Cardiac muscle cell (in vitro differentiated cells and primary cell): ENCODE results near the gene ATP11A. TPM values are rescaled to one million over a fixed set of nuclear protein-coding genes. Genes with fewer than 3 reads are reported as not detected.
"Not testable (repeated sequence)": the region's sequence is repeated elsewhere in the genome, so short reads cannot be mapped to it uniquely, and the experiment has no call there.

Experiments used
- DNase-seq, 2 donors: peaks; one replicate each; pipeline versions ENCODE4 v3.0.0 to v3.0.0-alpha.2; 2010 to 2017; ENCODE audit warnings: low read depth in 1 of 2, low spot score in 1 of 2
- H3K27ac ChIP-seq: fragments of 200-600 bp; sonication (generic); 2 replicates; pipeline ENCODE4 v1.5.1; 2016
- H3K27me3 ChIP-seq: fragments of 200-600 bp; sonication (generic); 2 replicates; pipeline ENCODE4 v1.6.0; 2016; ENCODE audit warnings: control low read depth
- H3K36me3 ChIP-seq: fragments of 200-600 bp; sonication (generic); 2 replicates; pipeline ENCODE4 v1.5.1; 2016; ENCODE audit warnings: control low read depth
- H3K4me1 ChIP-seq: fragments of 200-600 bp; sonication (generic); 2 replicates; pipeline ENCODE4 v1.8.1; 2017; ENCODE audit warnings: low read depth, mild to moderate bottlenecking, mixed run types
- H3K4me3 ChIP-seq: fragments of 200-600 bp; sonication (generic); 2 replicates; pipeline ENCODE4 v1.5.1; 2016; ENCODE audit warnings: mild to moderate bottlenecking
- H3K9me3 ChIP-seq: fragments of 200-600 bp; sonication (generic); 2 replicates; pipeline ENCODE4 v1.5.1; 2017; ENCODE audit warnings: low read depth, mild to moderate bottlenecking, control low read depth
- polyA plus RNA-seq: library from polyadenylated mRNA; unstranded; fragments of >200 nt; fragmentation: Nextera tagmentation; extraction: Ambion mirVana; gene quantifications from 2 replicates; pipeline ENCODE4 v1.2.1, GENCODE V29; 2016
- total RNA-seq: library from RNA; depleted of rRNA; stranded (reverse); fragments of >200 nt; gene quantifications from 2 replicates; pipeline ENCODE4 v1.2.3, GENCODE V29; 2016
- TF ChIP-seq, protein P1 (sequence below): IDR thresholded peaks from 2 replicates; pipeline ENCODE4 v1.5.1; 2012; ENCODE audit warnings: low read depth, mild to moderate bottlenecking, low read length

The ATP11A gene
- total and polyA plus RNA-seq, 2 experiments from 2014 or later = 38.0 to 42.9 TPM

DNA sequence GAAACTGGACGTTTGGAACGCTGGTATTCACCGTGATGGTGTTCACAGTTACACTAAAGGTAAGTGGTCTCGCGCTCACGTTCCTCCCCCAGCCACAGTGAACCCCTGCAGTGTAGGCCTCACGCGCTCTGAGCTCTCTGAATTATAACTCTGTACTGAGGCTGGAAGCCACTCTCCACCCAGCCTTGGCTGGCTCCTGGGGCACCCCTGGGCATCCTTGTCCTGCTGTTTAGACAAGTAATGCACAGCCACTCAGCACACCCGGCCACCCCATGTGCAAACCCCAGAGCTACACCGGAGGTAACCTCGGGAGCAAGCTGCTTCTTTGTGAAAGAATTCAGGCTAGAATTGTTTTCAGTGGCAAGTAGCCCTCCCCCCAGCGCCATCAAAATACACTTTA lies 181.9 kb downstream of the ATP11A start:
- Histone ChIP-seq H3K27ac (no peak overlapping the region), H3K27me3 (no peaks in the 10 kb centered on the region), H3K9me3 (no peaks in the 10 kb centered on the region), H3K36me3 (peaks cover 22% of the 10 kb centered on the region), H3K4me1 (peaks cover 7% of the 10 kb centered on the region), H3K4me3 (no peak overlapping the region)
- DNase-seq = no peak
- TF ChIP-seq, protein P1, sequence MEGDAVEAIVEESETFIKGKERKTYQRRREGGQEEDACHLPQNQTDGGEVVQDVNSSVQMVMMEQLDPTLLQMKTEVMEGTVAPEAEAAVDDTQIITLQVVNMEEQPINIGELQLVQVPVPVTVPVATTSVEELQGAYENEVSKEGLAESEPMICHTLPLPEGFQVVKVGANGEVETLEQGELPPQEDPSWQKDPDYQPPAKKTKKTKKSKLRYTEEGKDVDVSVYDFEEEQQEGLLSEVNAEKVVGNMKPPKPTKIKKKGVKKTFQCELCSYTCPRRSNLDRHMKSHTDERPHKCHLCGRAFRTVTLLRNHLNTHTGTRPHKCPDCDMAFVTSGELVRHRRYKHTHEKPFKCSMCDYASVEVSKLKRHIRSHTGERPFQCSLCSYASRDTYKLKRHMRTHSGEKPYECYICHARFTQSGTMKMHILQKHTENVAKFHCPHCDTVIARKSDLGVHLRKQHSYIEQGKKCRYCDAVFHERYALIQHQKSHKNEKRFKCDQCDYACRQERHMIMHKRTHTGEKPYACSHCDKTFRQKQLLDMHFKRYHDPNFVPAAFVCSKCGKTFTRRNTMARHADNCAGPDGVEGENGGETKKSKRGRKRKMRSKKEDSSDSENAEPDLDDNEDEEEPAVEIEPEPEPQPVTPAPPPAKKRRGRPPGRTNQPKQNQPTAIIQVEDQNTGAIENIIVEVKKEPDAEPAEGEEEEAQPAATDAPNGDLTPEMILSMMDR = no peak

DNA sequence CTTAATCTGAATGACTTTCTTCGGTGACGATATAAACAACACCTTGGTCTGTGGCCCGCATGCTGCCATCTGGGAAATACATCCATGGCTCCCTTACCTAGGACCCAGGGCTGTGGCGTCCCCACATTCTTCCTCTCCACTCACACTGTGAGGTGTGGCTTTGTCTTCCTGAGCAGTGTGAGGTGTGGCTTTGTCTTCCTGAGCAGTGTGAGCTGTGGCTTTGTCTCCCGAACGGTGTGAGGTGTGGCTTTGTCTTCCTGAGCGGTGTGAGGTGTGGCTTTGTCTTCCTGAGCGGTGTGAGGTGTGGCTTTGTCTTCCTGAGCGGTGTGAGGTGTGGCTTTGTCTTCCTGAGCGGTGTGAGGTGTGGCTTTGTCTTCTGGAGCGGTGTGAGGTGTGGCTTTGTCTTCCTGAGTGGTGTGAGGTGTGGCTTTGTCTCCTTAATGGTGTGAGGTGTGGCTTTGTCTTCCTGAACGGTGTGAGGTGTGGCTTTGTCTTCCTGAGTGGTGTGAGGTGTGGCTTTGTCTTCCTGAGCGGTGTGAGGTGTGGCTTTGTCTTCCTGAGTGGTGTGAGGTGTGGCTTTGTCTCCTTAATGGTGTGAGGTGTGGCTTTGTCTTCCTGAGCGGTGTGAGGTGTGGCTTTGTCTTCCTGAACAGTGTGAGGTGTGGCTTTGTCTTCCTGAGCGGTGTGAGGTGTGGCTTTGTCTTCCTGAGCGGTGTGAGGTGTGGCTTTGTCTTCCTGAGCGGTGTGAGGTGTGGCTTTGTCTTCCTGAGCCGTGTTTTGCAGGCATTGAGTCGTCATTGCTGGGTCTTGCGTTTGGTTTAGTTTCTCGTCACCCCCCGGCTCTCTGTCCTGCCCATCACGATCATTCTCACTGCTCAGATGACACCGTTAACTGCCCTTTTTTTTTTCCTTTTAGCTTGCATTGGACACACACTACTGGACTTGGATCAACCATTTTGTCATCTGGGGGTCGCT lies 183.1 kb downstream of the ATP11A start:
- H3K4me3 ChIP-seq, H3K4me1 ChIP-seq, DNase-seq, H3K27me3 ChIP-seq, H3K9me3 ChIP-seq: not testable (repeated sequence)
- H3K36me3 ChIP-seq = peaks cover 19% of the 10 kb centered on the region
- peak overlapping the region; percentile 71 for H3K27ac ChIP-seq

DNA sequence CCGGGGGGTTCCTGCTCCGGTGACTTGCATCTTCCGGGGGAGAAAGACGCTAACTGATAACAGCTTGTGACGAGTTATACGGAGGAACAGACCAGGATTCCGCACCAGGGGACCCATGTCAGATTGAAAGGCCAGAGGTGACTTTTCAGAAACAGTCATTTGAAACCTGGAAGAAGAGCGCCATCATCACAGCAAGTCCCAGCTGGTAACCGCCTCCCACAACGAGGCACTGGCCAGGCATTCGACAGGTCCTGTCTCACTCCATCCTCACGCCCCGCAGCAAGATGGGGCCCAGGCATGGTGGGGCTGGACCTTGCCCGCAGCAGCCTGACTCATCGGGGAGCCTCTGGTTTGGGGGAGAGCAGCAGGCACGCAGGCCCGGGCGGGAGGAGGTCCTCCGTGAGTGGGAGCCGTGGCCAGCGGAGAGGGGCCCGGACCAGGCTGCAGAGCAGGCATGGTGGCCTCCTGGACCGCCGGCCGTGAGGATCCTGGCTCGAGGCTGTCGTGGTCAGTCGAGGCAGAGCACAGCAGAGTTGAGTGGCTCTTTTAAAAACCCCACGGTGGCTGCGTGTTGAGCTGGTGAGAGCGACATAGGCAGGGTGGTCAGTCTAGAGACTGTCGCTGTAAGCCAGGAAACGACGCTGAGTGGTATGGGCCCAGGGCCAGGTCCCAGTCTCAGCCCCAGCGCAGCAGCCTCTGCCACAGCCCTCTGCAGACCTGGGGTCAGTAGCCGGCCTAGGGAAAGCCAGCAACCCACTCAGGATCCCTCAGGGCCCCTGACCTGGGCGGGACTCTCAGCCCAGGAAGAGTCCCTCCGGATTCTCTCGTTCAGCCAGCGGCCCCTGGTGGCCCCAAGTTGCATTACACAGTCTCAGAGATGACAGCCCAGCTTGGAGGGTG lies 184.3 kb downstream of the ATP11A start:
- no peaks in the 10 kb centered on the region for H3K9me3 ChIP-seq
- DNase-seq = peak; percentile 75 to 90
- peak overlapping the region; percentile 71 for H3K27ac ChIP-seq
- TF ChIP-seq, protein P1 = peak; percentile 97
- H3K4me1 ChIP-seq = peaks cover 7% of the 10 kb centered on the region
- H3K27me3 ChIP-seq = no peaks in the 10 kb centered on the region
- H3K4me3 ChIP-seq = no peak overlapping the region
- H3K36me3 ChIP-seq = peaks cover 31% of the 10 kb centered on the region

DNA sequence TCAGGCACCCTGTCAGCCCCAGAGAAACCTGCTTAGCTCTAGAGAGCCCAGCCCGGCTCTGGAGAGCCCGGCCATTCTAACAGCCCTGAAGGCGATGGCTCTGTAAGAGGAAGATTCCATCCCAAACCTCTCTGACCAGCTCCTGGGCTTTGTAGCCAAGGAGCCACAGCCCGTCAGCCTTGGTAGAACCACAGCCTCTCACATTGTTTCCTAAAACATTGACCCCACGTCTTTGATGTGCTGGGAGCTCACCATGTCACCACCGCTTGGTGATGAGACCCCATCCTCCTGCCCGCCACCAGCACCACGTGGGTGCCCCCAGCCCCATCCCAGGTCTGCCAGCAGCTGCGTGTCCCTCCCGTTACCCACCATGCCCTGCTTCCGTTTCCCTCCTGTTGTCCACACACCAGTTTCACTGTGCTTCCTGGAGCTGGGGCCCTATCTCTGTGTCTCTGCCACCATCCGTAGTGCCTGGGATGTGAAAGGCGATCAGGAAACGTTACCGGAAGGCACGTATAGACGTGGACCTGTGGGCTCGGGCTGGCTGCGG lies 185.0 kb downstream of the ATP11A start:
- Histone ChIP-seq H3K27me3 (no peaks in the 10 kb centered on the region), H3K4me1 (peaks cover 7% of the 10 kb centered on the region), H3K4me3 (no peak overlapping the region), H3K9me3 (no peaks in the 10 kb centered on the region), H3K36me3 (peaks cover 32% of the 10 kb centered on the region), H3K27ac (no peak overlapping the region)
- DNase-seq = no peak
- TF ChIP-seq, protein P1 = no peak

DNA sequence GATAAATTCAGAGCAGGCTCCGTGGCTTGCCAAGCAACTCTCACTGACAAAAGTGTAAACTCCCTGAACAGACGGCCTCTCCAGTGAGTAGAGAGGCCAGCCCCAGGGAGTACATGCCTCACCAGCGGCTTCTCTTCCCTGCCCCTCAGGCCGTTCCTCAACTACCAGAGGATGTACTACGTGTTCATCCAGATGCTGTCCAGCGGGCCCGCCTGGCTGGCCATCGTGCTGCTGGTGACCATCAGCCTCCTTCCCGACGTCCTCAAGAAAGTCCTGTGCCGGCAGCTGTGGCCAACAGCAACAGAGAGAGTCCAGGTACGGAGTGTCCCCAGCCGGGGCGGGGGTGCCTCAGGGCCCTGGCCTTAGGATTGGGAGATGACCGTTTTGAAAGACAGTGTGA lies 185.8 kb downstream of the ATP11A start:
- no peak overlapping the region for H3K27ac ChIP-seq
- peaks cover 32% of the 10 kb centered on the region for H3K36me3 ChIP-seq
- H3K9me3 ChIP-seq = no peaks in the 10 kb centered on the region
- H3K4me3 ChIP-seq = no peak overlapping the region
- no peak for DNase-seq
- peaks cover 7% of the 10 kb centered on the region for H3K4me1 ChIP-seq
- H3K27me3 ChIP-seq = no peaks in the 10 kb centered on the region
- TF ChIP-seq, protein P1 = no peak
